Mesendoderm (in vitro differentiated cells): ENCODE measurements around the gene CISTR.

ENCODE experiments used
- DNase-seq: peaks from one replicate; pipeline ENCODE4 v3.0.0; 2013
- H2AK5ac ChIP-seq: 2 replicates; pipeline ENCODE4 v1.6.1; 2013; ENCODE audit warnings: low read length, inconsistent platforms
- H2BK120ac ChIP-seq: 2 replicates; pipeline ENCODE4 v1.6.1; 2013; ENCODE audit warnings: low read depth, mild to moderate bottlenecking, low read length, moderate library complexity, mixed read lengths
- H2BK15ac ChIP-seq: replicated peaks from 2 replicates; pipeline ENCODE4 v1.6.1; 2013; ENCODE audit warnings: low read depth, mild to moderate bottlenecking, moderate library complexity
- H2BK5ac ChIP-seq: 2 replicates; pipeline ENCODE4 v1.6.1; 2013; ENCODE audit warnings: low read length, inconsistent platforms
- H3K18ac ChIP-seq: 2 replicates; pipeline ENCODE4 v1.6.1; 2013; ENCODE audit warnings: mild to moderate bottlenecking, low read length, mixed read lengths
- H3K23ac ChIP-seq: one replicate; pipeline ENCODE4 v1.6.1; 2013; ENCODE audit warnings: low read length
- H3K27ac ChIP-seq: 2 replicates; pipeline ENCODE4 v1.5.1; 2013; ENCODE audit warnings: low read depth, mild to moderate bottlenecking, inconsistent platforms, low read length, moderate library complexity
- H3K27me3 ChIP-seq: 2 replicates; pipeline ENCODE4 v1.6.1; 2013; ENCODE audit warnings: low read length, control low read depth, mild to moderate bottlenecking, inconsistent platforms; ENCODE audit not compliant: insufficient read depth, poor library complexity
- H3K36me3 ChIP-seq: 2 replicates; pipeline ENCODE4 v1.6.1; 2013; ENCODE audit warnings: low read length, inconsistent platforms; ENCODE audit not compliant: control insufficient read depth, insufficient read depth
- H3K4ac ChIP-seq: one replicate; pipeline ENCODE4 v1.6.1; 2013; ENCODE audit warnings: low read depth, mild to moderate bottlenecking, low read length, moderate library complexity
- H3K4me1 ChIP-seq: 2 replicates; pipeline ENCODE4 v1.6.1; 2013; ENCODE audit warnings: low read depth, low read length, inconsistent platforms; ENCODE audit not compliant: control insufficient read depth
- H3K4me2 ChIP-seq: 2 replicates; pipeline ENCODE4 v1.6.1; 2013; ENCODE audit warnings: low read length
- H3K4me3 ChIP-seq: 2 replicates; pipeline ENCODE4 v1.5.1; 2013; ENCODE audit warnings: mild to moderate bottlenecking, low read length
- H3K56ac ChIP-seq: one replicate; pipeline ENCODE4 v1.6.1; 2013; ENCODE audit warnings: low read length
- H3K79me1 ChIP-seq: 2 replicates; pipeline ENCODE4 v1.6.1; 2013; ENCODE audit warnings: low read length, inconsistent platforms
- H3K79me2 ChIP-seq: 2 replicates; pipeline ENCODE4 v1.6.1; 2013; ENCODE audit warnings: mild to moderate bottlenecking, low read length; ENCODE audit not compliant: control insufficient read depth, insufficient read depth
- H3K9ac ChIP-seq: 2 replicates; pipeline ENCODE4 v1.6.1; 2013; ENCODE audit warnings: low read length, inconsistent platforms
- H4K5ac ChIP-seq: one replicate; pipeline ENCODE4 v1.6.1; 2013; ENCODE audit warnings: low read length
- H4K8ac ChIP-seq: one replicate; pipeline ENCODE4 v1.6.1; 2013; ENCODE audit warnings: low read depth, mild to moderate bottlenecking, control low read depth, low read length, moderate library complexity
- WGBS: extraction: QIAGEN DNeasy Blood & Tissue Kit; methylation state at CpG from one replicate; pipeline ENCODE4 v1.1.7; 2013; ENCODE audit warnings: low lambda C conversion rate, missing lambda C conversion rate; ENCODE audit not compliant: insufficient coverage; ENCODE audit errors: extremely low coverage; 5-methylcytosine and 5-hydroxymethylcytosine counted together

CISTR gene

DNA sequence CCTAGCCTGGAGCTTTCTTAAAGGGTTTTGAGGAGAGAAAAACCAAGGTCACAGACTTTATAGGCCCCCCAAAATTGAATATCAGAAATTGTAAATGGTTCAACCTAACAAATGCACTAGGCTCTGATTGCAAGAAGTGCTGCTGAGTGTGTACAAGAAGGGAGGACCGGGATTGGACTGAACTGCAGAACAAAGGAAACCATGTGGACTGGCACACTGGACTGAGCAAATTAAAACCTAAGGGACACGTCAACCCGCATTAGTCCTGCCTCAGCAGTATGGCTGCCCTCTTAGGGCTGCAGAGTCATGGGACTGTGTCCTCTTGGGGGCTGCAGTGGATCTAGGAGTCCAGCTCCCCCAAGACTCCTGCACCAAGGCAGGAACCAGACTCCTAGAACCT is 842 bp upstream of the CISTR start:
- peaks cover 55% of the 10 kb centered on the region for H3K27me3 ChIP-seq
- H4K8ac ChIP-seq: no peak overlapping the region
- peaks cover 6% of the 10 kb centered on the region for H3K4me1 ChIP-seq
- no peak overlapping the region for H4K5ac ChIP-seq
- no peak overlapping the region for H3K4me2 ChIP-seq
- no peak overlapping the region for H3K4ac ChIP-seq
- no peaks in the 10 kb centered on the region for H3K36me3 ChIP-seq
- no peak overlapping the region for H3K18ac ChIP-seq
- DNase-seq: no peak
- no peak overlapping the region for H3K27ac ChIP-seq
- H2BK5ac ChIP-seq: no peak overlapping the region
- H3K9ac ChIP-seq: no peak overlapping the region
- no peak overlapping the region for H2BK15ac ChIP-seq
- no peaks in the 10 kb centered on the region for H3K79me2 ChIP-seq
- H3K4me3 ChIP-seq: no peak overlapping the region
- no peak overlapping the region for H3K23ac ChIP-seq
- no peak overlapping the region for H2AK5ac ChIP-seq
- H2BK120ac ChIP-seq: no peak overlapping the region
- no CpG with 5 or more reads among the region's 3 CpGs for WGBS
- H3K79me1 ChIP-seq: no peaks in the 10 kb centered on the region
- H3K56ac ChIP-seq: no peak overlapping the region

DNA sequence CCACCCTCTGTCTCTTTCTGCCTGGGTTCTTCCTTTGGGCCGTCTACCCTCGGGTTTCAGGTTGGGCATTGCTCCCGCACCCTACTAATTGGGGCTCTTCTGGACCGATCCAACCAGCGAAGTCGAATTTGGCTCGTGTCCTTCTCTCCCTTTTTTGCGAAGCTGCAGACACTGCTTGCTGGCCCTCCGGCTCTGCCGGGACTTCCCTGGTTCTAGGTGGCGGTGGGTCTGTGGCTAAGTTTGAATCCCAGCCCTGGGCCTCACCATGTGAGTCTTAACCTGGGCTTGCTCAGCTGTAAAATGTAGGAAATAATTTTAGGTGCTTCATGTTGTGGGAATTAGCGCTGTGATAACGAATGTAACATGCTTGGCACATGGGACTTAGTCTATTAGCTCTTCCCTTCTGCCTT is 418 bp upstream of the CISTR start:
- H3K79me1 ChIP-seq: no peaks in the 10 kb centered on the region
- WGBS: no CpG with 5 or more reads among the region's 13 CpGs
- H3K4me1 ChIP-seq: peaks cover 5% of the 10 kb centered on the region
- no peak overlapping the region for H3K4me3 ChIP-seq
- H2AK5ac ChIP-seq: no peak overlapping the region
- DNase-seq: no peak
- H3K36me3 ChIP-seq: no peaks in the 10 kb centered on the region
- no peak overlapping the region for H3K56ac ChIP-seq
- H2BK15ac ChIP-seq: no peak overlapping the region
- no peak overlapping the region for H2BK5ac ChIP-seq
- no peaks in the 10 kb centered on the region for H3K79me2 ChIP-seq
- H3K4me2 ChIP-seq: no peak overlapping the region
- H4K8ac ChIP-seq: no peak overlapping the region
- H3K18ac ChIP-seq: no peak overlapping the region
- H2BK120ac ChIP-seq: no peak overlapping the region
- H4K5ac ChIP-seq: no peak overlapping the region
- no peak overlapping the region for H3K23ac ChIP-seq
- H3K4ac ChIP-seq: no peak overlapping the region
- peaks cover 59% of the 10 kb centered on the region for H3K27me3 ChIP-seq
- peak overlapping the region; percentile 0 for H3K9ac ChIP-seq
- H3K27ac ChIP-seq: no peak overlapping the region

- H3K79me1 ChIP-seq: no peaks in the 10 kb centered on the region
- no peak overlapping the region for H3K4me3 ChIP-seq
- H3K27ac ChIP-seq: no peak overlapping the region
- peak overlapping the region; percentile 58 for H3K56ac ChIP-seq
- H3K4me1 ChIP-seq: no peaks in the 10 kb centered on the region
- no peak overlapping the region for H4K5ac ChIP-seq
- no CpG with 5 or more reads among the region's 36 CpGs for WGBS
- peak overlapping the region; percentile 83 for H3K23ac ChIP-seq
- H3K36me3 ChIP-seq: no peaks in the 10 kb centered on the region
- H3K27me3 ChIP-seq: peaks cover 61% of the 10 kb centered on the region
- no peak overlapping the region for H2AK5ac ChIP-seq
- no peaks in the 10 kb centered on the region for H3K79me2 ChIP-seq
- peak; percentile 34 for DNase-seq
- peak overlapping the region; percentile 54 for H3K4me2 ChIP-seq
- no peak overlapping the region for H2BK120ac ChIP-seq
- no peak overlapping the region for H3K4ac ChIP-seq
- no peak overlapping the region for H3K18ac ChIP-seq
- no peak overlapping the region for H4K8ac ChIP-seq
- no peak overlapping the region for H2BK5ac ChIP-seq
- H2BK15ac ChIP-seq: no peak overlapping the region
- peak overlapping the region; percentile 56 for H3K9ac ChIP-seq
Measured at GRCh38 chr12:53750812-53751335, 905 bp downstream of the CISTR start.

GRCh38 chr12:53749986-53750811 is 1.6 kb downstream of the CISTR start:
- WGBS: no CpG with 5 or more reads among the region's 10 CpGs
- Histone ChIP-seq H3K79me2 (no peaks in the 10 kb centered on the region), H3K18ac (no peak overlapping the region), H3K79me1 (no peaks in the 10 kb centered on the region), H2BK15ac (no peak overlapping the region), H3K9ac (no peak overlapping the region), H3K56ac (no peak overlapping the region), H2BK5ac (no peak overlapping the region), H3K27me3 (peaks cover 61% of the 10 kb centered on the region), H3K4me2 (no peak overlapping the region), H3K23ac (peak overlapping the region; percentile 83), H3K4me1 (no peaks in the 10 kb centered on the region), H3K4ac (no peak overlapping the region), H4K8ac (no peak overlapping the region), H3K4me3 (no peak overlapping the region), H3K36me3 (no peaks in the 10 kb centered on the region), H2AK5ac (no peak overlapping the region), H3K27ac (no peak overlapping the region), H2BK120ac (no peak overlapping the region), H4K5ac (no peak overlapping the region)
- DNase-seq: no peak

DNA sequence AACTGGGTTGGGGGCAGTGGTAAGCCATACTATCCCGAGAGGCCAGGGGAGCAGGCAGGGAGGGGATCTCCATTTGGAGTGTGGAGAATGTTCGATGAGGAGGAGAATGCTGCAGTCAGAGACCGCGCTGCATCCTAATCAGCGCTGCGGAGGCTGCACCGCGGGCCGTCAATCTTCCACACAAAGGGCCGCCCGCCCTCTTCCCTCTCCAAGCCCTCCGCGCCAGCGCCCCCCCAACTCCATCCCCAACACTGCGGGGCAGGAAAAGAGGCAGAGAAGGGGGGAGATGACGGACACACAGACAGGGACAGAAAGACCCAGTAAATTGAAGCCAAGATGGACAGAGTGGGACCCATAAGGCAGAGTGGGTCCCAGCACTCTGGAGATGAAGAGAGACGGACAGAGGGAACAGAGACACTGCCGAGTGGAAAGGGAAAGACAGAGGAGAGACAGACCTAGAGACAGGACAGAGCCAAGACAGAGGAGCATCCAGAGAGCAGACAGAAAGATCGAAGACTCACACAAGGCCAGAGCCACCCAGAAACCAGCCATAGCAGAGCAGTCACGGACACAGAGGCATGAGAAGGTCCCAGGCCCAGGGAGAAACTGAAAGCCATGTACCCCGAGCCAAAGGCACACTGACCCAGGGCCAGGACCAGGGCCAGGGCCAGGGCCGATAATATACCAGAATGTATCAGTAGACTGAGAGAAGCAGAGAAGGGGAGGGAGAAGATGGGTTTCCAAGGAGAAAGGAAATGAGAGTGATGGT is 3.5 kb downstream of the CISTR start:
- H2BK120ac ChIP-seq: no peak overlapping the region
- no peaks in the 10 kb centered on the region for H3K79me2 ChIP-seq
- H3K4ac ChIP-seq: no peak overlapping the region
- H3K4me3 ChIP-seq: no peak overlapping the region
- no CpG with 5 or more reads among the region's 22 CpGs for WGBS
- no peak overlapping the region for H4K5ac ChIP-seq
- H3K27ac ChIP-seq: no peak overlapping the region
- H3K4me1 ChIP-seq: no peaks in the 10 kb centered on the region
- H3K27me3 ChIP-seq: peaks cover 57% of the 10 kb centered on the region
- no peak overlapping the region for H3K9ac ChIP-seq
- H2AK5ac ChIP-seq: no peak overlapping the region
- no peak overlapping the region for H3K56ac ChIP-seq
- no peak overlapping the region for H2BK15ac ChIP-seq
- H3K36me3 ChIP-seq: no peaks in the 10 kb centered on the region
- DNase-seq: no peak
- H3K4me2 ChIP-seq: no peak overlapping the region
- H3K23ac ChIP-seq: no peak overlapping the region
- H3K79me1 ChIP-seq: no peaks in the 10 kb centered on the region
- no peak overlapping the region for H3K18ac ChIP-seq
- H4K8ac ChIP-seq: no peak overlapping the region
- no peak overlapping the region for H2BK5ac ChIP-seq
